NCI-H2107 treated with DMSO at 0.1 percent for 48 hours (cell line): ENCODE data around the gene HSD11B2.
"Not testable (repeated sequence)": the region's sequence is repeated elsewhere in the genome, so short reads cannot be mapped to it uniquely, and the experiment has no call there.

ENCODE experiments used
- DNase-seq: peaks from one replicate; lab custom pipeline; 2025; ENCODE audit not compliant: unreplicated experiment; lab: John Stamatoyannopoulos, UW

Gene HSD11B2

GRCh38 chr16:67413978-67414911 is 16.7 kb upstream of the HSD11B2 start:
- no peak for DNase-seq

GRCh38 chr16:67415421-67415820 is 15.5 kb upstream of the HSD11B2 start:
- DNase-seq = not testable (repeated sequence)

- no peak for DNase-seq
Observed at GRCh38 chr16:67415872-67416793, 14.8 kb upstream of the HSD11B2 start, which contains the start of gene ZDHHC1. Gene ZDHHC1 (minus strand): TSS chr16:67416477. CDS start chr16:67407775, 8,702 bp downstream.

GRCh38 chr16:67417333-67418061 is 13.4 kb upstream of the HSD11B2 start:
- no peak for DNase-seq

- no peak for DNase-seq
Observed at GRCh38 chr16:67419502-67419901, 11.4 kb upstream of the HSD11B2 start.

- no peak for DNase-seq
Observed at GRCh38 chr16:67419931-67420330, 11.0 kb upstream of the HSD11B2 start.

- DNase-seq = no peak
Observed at GRCh38 chr16:67421030-67421429, 9.9 kb upstream of the HSD11B2 start.

GRCh38 chr16:67423015-67423414 is 7.9 kb upstream of the HSD11B2 start:
- no peak for DNase-seq

GRCh38 chr16:67423611-67424260 is 7.2 kb upstream of the HSD11B2 start:
- DNase-seq = no peak

- no peak for DNase-seq
Observed at GRCh38 chr16:67424261-67424615, 6.7 kb upstream of the HSD11B2 start.

GRCh38 chr16:67425061-67425460 is 5.9 kb upstream of the HSD11B2 start:
- DNase-seq = no peak

GRCh38 chr16:67425580-67425979 is 5.3 kb upstream of the HSD11B2 start:
- no peak for DNase-seq

- DNase-seq = no peak
Observed at GRCh38 chr16:67426022-67426421, 4.9 kb upstream of the HSD11B2 start.

GRCh38 chr16:67426950-67427349 is 4.0 kb upstream of the HSD11B2 start:
- no peak for DNase-seq

GRCh38 chr16:67428146-67428731 is 2.7 kb upstream of the HSD11B2 start:
- peak; percentile 34 for DNase-seq

GRCh38 chr16:67429053-67429798 is 1.7 kb upstream of the HSD11B2 start:
- no peak for DNase-seq

- no peak for DNase-seq
Observed at GRCh38 chr16:67429799-67430503, 970 bp upstream of the HSD11B2 start.

GRCh38 chr16:67430504-67430976 is 381 bp upstream of the HSD11B2 start:
- DNase-seq = no peak
